ENCODE results near the gene NSL1.
A peak's percentile ranks its signal among the peaks of the same experiment; 100 is the strongest.
"Not testable (repeated sequence)": the region's sequence is repeated elsewhere in the genome, so short reads cannot be mapped to it uniquely, and the experiment has no call there.

The NSL1 gene

DNA sequence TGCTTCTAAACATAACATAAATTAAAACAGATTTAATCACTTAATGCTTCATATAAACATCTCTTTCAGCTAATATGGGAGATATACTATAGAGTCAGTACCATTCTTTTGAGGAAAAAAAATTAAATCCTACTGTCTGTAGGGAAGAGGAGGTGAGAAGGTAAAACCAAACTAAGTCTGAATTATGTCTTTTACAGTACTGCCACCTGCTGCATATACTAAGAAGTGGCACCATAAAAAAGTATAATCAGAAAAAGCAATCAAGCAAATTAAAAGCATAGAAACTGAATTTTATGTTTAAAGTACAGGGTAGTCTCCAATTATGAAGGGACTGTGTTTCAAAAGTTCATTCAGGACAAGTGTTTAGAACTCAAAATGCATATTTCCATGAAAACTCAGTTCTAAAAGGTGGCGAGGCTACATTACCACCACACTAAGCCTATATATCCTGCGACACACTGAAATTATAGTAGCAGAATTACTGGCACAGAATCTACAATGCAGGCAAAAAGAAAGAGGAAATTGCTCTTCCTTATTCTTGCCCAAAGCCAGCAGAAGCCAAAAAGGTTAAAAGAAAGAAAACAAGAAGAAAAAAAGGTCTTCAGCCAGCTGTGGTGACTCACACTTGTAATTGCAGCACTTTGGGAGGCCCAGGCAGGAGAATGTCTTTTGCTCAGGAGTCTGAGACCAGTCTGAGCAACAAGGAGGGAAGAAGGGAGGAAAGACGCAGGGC, 9.0 kb downstream of the NSL1 start:
- no peak for DNase-seq

DNA sequence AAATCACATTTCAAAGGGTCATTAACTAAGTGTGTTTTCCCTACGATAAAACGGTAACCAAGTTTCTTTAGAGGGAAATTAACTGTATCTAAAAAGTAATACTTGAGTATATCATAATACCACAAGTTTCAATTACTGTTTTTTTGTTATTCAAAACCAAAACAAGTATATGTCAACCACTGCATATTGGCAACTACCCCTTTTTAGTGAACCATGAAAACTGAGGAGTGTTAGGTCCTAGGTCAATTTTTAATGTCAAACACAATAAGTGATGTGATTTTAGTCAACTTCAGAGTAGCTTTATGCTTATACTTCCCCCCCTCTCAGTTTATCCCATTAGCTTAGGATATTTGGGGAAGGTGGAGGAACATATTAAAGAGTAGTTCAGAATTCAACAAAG, 10.4 kb downstream of the NSL1 start:
- DNase-seq: no peak

DNA sequence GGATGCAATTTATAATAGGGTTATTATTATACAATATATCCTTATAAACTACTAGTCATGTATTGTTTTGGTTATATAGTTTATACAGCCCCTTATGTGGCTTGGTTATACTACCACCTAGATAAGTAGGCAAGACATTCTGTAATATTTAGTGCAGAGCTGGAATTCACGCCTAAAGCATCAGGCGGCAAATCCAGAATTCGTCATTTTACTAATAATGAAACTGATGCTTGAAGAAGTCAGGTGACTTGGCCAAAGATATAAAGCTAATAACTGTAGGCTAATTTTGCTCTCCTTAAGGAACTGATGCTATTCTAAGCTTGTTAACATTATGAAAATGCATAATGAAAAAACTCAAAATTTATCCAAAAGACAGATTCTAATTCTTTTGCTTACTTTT, 10.8 kb downstream of the NSL1 start:
- DNase-seq: no peak

DNA sequence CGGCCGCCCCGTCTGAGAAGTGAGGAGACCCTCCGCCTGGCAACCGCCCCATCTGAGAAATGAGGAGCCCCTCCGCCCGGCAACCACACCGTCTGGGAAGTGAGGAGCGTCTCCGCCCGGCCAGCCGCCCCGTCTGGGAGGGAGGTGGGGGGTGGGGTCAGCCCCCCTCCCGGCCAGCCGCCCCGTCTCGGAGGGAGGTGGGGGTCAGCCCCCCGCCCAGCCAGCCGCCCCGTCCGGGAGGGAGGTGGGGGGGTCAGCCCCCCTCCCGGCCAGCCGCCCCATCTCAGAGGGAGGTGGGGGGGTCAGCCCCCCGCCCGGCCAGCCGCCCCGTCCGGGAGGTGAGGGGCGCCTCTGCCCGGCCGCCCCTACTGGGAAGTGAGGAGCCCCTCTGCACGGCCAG, 12.5 kb downstream of the NSL1 start:
- not testable (repeated sequence) for DNase-seq

DNA sequence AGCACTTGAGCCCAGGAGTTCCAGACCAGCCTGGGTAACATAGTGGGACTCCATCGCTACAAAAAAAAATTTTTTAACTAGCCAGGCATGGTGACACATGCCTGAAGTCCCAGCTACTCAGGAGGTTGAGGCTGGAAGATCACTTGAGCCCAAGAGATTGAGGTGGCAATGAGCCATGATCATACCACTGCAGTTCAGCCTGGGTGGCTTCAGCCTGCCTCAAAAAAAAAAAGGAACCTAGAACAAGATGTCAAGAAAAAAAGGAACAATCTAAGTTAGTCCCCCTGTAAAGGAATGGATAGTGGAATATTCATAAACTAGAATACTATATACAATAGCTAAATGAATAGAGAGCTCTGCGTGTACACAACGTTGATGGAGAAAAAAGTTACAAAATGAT, 14.4 kb downstream of the NSL1 start:
- no peak for DNase-seq

DNA sequence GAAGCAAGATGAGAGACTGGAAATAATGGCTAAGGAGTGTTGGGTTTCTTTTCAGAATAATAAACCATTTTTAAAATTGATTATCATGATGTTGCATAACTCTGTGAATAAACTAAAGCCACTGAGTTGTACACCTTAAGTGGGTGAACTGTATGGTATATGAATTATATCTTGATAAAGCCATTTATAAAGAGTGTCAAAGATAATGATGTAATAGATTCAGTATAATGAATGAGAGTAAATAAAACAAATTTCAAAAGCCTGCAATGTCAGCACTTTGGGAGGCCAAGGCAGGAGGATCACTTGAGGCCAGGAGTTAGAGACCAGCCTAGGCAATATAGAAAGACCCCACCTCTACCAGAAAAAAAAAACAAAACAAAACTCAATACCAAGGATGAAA, 16.3 kb downstream of the NSL1 start:
- no peak for DNase-seq

DNA sequence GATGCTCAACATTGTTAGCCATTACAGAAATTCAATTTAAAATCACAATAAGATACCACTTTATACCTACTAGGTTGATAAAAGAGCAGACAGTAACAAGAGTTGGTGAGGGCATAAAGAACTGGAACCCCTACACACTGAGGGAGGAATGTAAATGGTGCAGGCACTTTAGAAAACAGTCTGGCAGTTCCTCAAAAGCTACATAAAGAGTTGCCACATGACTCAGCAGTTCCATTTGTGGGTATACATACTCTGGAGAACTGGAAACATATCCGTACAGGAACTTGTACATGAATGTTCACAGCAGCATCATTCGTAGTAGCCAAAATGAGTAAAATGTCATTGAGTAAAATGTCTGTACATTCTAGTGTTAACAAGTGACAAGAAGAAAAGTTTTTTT, 17.0 kb downstream of the NSL1 start:
- DNase-seq: no peak

DNA sequence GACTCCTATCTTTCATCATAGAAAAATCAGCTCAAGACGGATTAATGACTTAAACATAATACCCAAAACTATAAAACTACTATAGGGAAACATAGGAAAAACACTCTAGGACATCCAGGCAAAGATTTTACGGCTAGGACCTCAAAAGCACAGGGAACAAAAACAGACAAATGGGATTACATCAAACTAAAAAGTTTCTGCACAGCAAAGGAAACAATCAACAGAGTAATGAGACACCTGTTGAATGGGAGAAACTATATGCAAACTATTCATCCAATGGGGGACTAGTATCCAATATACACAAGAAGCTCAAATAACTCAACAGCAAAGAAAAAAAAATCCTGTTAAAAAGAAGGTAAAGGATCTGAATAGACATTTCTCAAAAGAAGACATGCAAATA, 18.6 kb downstream of the NSL1 start:
- DNase-seq: no peak

DNA sequence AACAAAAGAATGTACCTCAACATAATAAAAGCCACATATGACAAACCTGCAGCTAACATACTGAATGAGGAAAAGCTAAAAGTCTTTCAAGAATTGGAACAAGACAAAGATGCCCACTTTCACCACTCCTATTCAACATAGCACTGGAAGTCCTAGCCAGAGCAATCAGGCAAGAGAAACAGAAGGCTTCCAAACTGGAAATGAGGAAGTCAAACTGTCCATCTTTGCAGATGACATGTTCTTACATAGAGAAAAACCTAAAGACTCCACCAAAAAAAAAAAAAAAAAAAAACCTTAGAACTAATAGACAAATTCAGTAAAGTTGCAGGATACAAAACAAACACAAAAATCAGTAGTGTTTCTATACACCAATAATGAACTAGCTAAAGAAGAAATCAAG, 20.2 kb downstream of the NSL1 start:
- DNase-seq: no peak

DNA sequence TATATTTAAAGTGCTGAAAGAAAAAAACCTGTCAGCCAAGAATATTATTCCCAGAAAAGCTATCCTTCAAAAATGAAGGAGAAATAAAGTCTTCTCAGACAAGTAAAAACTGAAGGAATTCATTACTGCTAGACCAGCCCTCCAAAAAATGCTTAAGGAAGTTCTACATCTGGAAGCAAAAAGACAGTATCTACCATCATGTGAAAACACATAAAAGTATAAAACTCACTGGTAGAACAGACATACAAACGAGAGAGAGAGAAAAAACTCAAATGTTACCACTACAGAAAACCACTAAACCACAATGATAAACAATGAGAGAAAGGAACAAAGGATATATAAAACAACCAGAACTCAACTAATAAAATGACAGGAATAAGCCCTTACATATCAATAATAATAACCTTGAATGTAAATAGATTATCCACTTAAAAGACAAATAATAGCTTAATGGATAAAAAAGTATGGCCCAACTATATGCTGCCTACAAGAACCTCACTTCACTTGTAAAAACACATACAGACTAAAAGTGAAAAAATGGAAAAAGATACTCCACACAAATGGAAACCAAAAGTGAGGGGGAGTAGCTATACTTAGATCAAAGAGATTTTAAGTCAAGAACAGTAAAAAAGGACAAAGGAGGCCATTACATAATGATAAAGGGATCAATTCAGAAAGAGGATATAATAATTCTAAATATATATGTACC, 22.0 kb downstream of the NSL1 start:
- no peak for DNase-seq

DNA sequence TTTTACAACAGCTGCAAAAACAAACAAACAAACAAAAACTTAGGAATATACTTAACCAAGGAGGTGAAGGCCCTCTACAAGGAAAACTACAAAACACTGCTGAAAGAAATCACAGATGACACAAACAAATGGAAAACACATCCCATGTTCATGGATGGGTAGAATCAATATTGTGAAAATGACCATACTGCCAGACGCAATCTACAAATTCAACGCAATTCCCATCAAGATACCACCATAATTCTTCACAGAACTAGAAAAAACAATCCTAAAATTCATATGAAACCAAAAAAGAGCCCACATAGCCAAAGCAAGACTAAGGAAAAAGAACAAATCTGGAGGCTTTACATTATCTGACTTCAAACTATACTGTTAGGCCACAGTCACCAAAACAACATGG, 24.8 kb downstream of the NSL1 start:
- DNase-seq: not testable (repeated sequence)

DNA sequence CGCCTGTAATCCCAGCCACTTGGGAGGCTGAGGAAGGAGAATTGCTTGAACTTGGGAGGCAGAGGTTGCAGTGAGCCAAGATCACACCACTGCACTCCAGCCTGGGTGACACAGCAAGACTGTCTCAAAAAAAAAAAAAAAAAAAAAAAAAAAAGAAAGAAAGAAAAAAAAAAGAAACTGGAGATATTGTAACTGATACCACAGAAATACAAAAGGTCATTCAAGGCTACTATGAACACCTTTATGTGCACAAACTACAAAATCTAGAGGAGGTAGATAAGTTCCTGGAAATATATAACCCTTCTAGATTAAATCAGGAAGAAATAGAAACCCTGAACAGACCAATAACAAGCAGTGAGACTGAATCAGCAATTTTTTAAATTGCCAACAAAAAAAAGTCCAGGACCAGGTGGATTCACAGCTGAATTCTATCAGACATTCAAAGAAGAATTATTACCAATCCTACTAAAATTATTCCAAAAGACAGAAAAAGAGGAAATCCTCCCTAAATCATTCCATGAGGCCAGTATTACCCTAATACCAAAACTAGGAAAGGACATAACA, 26.8 kb downstream of the NSL1 start:
- not testable (repeated sequence) for DNase-seq

DNA sequence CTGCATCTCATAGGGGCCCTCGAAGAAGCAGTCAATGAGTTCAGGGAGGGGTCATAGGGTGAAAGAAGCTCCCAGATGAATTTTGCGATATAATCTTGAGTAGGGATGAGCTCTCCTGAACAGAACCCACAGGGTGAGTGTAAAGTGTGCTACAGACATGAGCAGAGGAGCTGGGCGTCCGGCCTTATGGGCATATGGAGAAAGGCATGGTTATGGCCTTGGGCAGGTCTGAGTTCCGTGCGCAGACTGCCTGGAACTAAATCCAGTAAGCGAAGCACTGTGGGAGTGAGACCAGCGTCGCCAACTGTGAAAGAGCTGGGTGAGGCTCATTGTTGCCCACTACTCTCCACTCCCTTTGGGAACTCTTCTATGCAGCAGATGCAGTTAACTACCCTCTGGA, 28.7 kb downstream of the NSL1 start:
- DNase-seq: no peak

DNA sequence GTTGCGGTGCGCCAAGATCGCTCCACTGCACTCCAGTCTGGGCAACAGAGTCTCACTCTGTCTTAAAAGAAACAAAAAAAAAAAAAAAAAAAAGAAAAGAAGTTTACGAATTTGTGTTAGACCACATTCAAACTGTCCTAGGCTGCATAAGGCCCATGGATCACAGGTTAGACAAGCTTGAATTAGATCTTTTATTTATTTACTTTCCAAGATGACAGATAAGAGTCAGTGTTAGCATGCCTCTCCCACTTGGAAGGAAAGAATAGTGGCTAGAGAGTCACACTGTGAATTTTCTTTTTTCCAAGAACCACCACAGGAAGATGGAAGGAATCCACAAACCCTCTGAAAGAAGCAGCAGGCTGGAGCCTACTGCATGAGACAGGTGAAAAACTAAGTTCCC, 29.3 kb downstream of the NSL1 start:
- no peak for DNase-seq

DNA sequence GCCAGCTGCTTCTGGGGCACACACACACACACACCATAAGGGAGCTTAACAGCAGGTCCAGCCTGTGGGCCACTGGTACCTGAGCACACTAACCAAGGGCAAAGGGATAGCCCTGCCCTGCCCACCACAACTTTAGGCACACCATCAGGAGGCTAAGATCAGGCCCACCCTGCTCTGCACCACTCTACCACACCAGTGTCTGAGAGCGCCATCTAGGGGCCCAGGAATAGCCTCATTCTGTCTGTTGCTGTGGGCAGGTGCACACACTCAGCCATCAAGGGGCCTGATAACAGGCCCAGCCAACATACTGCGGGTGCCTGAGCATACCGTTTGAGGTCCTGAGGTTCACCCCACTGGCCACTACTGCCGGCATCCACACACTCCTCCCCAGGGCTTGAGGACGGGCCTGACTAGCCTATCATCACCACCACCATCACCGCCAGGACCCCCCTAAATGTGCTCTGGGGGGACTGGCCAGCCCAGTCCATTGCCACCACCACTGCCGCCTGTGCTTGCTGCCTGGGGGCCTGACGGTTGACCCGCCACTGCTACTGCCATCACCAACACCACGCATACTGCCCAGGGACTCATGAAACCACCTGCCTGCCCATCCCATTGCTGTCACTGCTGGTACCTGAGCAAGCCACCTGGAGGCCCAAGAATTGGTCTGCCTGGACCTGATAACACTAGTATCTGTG, 31.3 kb downstream of the NSL1 start:
- peak; percentile 46 for DNase-seq

DNA sequence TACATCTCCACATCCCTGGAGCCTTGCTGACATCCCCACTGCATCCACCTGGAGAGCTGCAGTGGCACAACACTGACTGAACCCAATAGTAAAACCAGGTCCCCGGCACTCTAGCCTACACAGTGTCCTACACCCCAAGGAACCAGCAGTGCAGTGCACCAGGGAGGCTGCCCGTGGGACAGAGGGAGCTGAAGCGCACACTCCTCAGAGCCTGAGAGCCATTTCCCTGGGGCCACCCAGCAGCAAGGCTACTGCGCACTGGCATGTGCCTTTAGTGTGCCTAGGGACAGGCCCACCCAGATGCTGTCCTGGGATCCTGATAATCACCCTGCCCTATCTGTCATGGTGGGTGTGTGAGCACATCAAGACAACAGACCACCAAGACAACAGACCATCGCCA, 31.9 kb downstream of the NSL1 start:
- DNase-seq: no peak

DNA sequence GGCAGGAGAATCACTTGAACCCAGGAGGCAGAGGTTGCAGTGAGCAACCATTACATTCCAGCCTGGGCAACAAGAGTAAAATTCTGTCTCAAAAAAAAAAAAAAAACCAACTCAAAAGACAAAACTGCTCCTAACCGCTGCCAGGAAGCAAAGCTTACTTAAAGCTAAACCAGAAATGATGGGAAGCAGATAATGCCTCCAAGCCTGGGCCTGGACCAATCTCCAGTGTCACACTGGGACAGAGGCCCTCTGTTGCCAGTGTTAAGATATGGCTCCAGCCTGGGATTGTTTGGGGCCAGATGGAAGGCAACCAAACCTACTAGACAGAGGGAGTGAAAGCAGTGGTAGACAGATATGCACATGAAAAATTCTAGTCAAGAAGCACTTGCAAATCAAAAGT, 36.9 kb downstream of the NSL1 start:
- DNase-seq: no peak

DNA sequence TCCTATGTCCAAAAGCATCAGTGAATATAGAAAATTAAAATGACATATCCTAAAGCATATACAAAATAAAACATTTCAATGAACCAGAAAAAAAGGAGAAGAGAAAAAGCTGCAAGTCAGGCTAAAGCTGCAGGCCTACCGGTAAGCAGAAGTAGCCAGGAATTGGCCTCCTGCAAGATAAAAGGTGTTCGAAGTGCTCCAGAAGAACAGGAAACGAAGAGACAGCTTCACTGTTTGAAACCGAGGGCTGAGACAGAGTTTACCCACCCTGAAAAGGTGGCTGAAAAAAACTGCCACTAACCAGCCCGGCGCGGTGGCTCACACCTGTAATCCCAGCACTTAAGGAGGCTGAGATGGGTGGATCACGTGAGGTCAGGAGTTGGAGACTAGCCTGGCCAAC, 37.4 kb downstream of the NSL1 start:
- DNase-seq: no peak

DNA sequence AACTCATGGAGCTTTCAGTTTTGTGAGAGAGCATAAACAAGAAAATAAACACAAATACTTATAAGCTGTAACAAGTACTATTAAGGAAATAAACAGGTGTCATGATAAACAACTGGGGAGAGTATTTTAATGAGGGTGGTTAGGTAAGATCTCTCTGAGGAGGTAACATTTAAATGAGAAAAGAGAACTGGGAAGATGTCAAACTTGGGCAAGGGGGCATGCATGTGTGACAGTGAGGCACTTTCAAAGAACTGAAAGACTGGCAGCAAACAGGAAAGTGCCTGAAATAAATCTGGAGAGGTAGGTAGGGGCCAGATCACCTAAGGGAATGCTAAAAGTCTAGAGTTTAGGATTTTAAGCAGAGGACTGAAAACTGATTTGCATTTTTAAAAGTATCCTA, 37.8 kb downstream of the NSL1 start:
- DNase-seq: no peak

DNA sequence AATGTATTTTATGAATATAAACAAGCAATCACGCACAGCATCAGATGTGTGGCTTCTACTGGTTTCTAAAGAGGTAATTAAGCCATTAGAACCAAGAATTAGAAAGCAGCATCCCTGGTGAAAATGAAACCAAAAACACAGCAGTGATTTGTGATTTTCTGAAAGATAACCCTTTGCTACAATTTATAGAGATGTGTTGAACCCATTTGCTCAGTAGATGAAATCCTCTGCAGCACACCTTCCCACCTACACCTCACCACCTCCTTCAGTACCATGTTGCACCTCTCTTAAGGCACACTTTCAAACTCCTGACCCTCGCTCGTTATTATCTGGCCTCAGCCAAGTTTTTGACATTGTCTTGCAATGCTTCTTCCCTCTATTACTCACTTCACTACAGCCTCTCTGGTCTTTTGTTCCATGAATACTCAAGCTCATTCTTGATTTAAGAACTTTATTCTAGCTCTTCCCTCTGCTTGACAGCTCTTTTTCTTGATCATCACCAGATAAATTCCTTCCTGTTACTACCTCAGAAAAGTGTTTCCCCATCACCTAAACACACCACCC, 38.6 kb downstream of the NSL1 start:
- no peak for DNase-seq

DNA sequence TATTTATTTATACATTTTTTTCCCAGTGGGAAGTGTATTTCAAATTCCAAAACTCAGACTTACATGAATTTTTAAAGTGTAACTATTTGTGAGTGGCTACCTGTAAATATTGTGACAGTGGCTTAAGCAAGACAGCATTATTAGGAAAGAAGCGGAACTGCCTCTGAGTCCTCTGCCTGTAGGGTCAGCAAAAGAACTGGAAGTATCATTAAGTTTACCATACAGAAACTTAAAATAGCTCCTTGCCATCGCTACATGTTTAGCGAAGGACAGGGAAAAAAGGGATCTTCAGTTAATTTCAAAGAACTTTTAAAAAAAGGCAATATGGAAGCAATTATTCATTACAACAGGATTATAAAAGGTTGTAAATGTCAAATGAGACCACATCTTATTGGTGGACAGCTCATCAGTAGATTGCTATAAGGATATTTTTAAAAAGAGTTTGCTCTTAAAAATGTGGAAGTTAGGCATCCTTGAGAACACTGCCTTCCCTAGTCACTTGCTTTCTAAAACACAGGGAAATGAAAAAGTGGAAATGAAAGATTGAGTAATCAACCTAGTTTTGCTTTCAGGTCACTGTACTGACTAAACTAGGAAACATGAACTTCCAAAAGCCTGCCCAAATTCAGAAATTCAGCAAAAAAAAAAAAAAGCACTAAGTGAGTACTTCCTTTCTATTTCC, 39.2 kb downstream of the NSL1 start:
- no peak for DNase-seq

DNA sequence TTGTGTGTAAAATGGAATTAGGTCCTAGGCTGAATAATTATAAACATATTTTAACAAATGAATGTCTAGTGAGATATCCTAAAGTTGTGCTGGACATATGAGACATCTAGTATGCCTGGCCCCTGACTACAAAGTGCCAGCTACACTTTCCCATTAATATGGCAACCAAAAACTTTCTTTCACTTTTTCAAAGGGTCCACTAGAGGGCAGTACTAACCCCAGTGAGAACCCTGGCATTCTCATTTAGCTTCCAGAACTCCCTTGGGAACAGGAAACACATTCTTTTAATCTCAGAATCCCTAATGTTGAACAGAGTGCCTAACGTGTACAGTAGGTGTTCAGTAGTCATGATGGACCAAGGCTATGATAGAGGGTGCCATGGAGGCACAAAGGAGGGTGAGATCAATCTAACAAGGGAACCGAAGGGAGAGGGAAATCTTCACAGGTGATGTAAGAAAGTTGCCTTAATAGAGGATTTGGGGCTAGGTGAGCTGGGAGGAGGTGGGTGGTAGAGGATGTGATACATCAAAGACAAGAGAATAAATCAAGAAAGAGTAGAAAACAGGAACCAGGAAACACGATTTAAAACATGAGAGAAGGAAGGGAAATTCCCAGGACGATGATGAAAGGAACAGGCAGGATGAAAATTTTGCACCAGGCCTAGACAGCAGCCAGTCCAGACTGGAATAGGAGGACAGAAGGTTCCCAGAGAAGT, 41.6 kb downstream of the NSL1 start:
- DNase-seq: no peak

All from activated T-cell treated with anti-CD3 and anti-CD28 coated beads for 4 hours (primary cell).